ENCODE measurements around the gene CCDC50.

DNA sequence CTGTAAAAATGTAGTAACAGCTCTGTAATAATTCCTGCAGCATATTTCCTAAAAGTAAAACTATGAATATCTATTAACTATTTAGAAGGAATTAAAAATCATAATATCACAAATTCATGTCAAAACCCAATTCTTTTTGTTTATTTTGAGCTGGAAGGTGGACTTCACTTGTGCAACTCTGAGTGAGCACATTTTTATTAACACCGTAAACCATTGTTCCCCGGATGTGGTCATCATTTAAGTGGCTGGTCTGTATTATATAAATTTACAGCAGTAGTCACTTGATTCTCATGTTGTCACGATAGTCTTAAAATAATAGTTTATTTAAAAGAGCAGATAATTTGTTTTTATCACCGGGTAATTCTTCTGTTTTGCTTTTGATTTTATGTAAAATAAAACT, 44.1 kb downstream of the CCDC50 start:
- TF ChIP-seq, protein P1, sequence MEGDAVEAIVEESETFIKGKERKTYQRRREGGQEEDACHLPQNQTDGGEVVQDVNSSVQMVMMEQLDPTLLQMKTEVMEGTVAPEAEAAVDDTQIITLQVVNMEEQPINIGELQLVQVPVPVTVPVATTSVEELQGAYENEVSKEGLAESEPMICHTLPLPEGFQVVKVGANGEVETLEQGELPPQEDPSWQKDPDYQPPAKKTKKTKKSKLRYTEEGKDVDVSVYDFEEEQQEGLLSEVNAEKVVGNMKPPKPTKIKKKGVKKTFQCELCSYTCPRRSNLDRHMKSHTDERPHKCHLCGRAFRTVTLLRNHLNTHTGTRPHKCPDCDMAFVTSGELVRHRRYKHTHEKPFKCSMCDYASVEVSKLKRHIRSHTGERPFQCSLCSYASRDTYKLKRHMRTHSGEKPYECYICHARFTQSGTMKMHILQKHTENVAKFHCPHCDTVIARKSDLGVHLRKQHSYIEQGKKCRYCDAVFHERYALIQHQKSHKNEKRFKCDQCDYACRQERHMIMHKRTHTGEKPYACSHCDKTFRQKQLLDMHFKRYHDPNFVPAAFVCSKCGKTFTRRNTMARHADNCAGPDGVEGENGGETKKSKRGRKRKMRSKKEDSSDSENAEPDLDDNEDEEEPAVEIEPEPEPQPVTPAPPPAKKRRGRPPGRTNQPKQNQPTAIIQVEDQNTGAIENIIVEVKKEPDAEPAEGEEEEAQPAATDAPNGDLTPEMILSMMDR (IDR thresholded peaks at IDR 0.05; ENCODE audit: borderline replicate concordance, extremely low read depth, low read length, poor library complexity, severe bottlenecking), result no peak
- no peak for TF ChIP-seq EZH2 (IDR thresholded peaks at IDR 0.05; ENCODE audit: borderline replicate concordance, low read depth, low read length, severe bottlenecking)
